ENCODE data around the gene MFSD11. TPM values are rescaled to one million over a fixed set of nuclear protein-coding genes. Genes with fewer than 3 reads are reported as not detected.
A peak's percentile ranks its signal among the peaks of the same experiment; 100 is the strongest.

The MFSD11 gene
- total RNA-seq, 2 experiments from 2014 or later = 17.0 to 17.6 TPM

DNA sequence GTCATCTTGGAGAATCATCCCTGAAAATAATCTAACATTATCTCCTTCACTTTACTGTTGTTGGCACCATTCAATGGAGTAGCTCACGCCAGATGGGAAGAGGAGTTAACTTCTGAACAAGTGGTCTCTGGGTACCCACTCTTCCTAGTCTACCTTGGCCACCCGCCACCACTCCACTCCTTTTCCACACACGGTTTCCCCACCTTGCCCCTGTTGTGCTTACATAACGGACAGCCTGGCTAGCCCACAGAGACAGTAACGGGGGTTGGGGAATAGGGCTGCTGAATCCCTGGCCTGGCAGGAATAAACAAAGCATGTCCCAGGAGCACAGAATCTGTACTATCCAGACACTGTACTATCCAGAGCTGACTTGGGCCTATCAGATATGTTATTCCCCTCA lies 23.6 kb upstream of the MFSD11 start:
- no peaks in the 10 kb centered on the region for H3K9me3 Mint-ChIP-seq
- ChIA-PET POLR2A (interaction anchor here (0.7 to 10.1 kb wide), 6 partner anchors 13 to 157 kb away, joined by 3 to 111 read pairs (median 5); partner anchors contain the start of genes JMJD6, METTL23, MFSD11 and SRSF2), CTCF (interaction anchor here (0.6 to 6.8 kb wide), 20 partner anchors 11 to 342 kb away, joined by 3 to 83 read pairs (median 6); partner anchors contain the start of genes JMJD6, METTL23 and MFSD11)
- no peak overlapping the region for H3K4me3 Mint-ChIP-seq
- H3K27ac Mint-ChIP-seq = peak overlapping the region; percentile 1
- TF ChIP-seq, protein P1, sequence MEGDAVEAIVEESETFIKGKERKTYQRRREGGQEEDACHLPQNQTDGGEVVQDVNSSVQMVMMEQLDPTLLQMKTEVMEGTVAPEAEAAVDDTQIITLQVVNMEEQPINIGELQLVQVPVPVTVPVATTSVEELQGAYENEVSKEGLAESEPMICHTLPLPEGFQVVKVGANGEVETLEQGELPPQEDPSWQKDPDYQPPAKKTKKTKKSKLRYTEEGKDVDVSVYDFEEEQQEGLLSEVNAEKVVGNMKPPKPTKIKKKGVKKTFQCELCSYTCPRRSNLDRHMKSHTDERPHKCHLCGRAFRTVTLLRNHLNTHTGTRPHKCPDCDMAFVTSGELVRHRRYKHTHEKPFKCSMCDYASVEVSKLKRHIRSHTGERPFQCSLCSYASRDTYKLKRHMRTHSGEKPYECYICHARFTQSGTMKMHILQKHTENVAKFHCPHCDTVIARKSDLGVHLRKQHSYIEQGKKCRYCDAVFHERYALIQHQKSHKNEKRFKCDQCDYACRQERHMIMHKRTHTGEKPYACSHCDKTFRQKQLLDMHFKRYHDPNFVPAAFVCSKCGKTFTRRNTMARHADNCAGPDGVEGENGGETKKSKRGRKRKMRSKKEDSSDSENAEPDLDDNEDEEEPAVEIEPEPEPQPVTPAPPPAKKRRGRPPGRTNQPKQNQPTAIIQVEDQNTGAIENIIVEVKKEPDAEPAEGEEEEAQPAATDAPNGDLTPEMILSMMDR (IDR thresholded peaks at IDR 0.05) = no peak
- no peaks in the 10 kb centered on the region for H3K27me3 Mint-ChIP-seq
- DNase-seq (no peak), ATAC-seq (no peak)
- H3K4me1 Mint-ChIP-seq (ENCODE audit: low read depth) = peaks cover 66% of the 10 kb centered on the region
- intact Hi-C loops (cut with micrococcal nuclease) = no loop called here
- H3K36me3 Mint-ChIP-seq (ENCODE audit: low read depth) = peaks cover 51% of the 10 kb centered on the region

DNA sequence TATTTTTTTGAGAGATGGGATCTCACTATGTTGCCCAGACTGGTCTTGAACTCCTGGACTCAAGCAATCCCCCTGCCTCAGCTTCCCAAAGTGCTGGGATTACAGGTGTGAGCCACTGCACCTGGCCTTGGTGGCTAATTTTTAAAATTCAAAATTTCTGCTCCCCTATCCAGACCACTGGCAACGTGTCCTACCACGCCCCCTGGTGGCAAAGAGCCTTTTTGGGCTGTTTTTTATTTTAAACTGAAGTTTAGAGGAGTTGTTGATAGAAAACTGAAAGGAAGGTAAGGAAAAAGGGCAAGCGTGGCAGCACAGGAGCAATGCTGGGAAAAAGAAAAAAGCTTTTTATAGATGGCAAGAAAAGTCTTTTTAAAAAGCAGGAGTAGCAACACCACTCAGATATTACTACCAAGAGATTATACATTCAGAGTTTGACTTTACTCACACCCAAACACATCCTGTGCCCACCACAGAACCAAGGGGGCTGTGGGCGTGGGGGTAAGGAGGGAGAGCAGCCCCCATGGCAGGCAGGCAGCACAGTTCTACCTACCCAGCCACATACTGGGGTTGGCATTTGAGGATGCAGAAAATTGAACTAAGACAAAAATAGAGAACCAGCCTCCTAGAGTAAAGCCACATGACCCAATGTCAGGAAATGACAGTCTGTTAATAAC lies 23.0 kb upstream of the MFSD11 start:
- H3K36me3 Mint-ChIP-seq (ENCODE audit: low read depth) = peaks cover 56% of the 10 kb centered on the region
- H3K27ac Mint-ChIP-seq = peak overlapping the region; percentile 92
- intact Hi-C loops (cut with micrococcal nuclease) = no loop called here
- ChIA-PET POLR2A (interaction anchor here (0.7 to 10.1 kb wide), 6 partner anchors 12 to 157 kb away, joined by 3 to 111 read pairs (median 5); partner anchors contain the start of genes JMJD6, METTL23, MFSD11 and SRSF2), CTCF (interaction anchor here (0.6 to 6.8 kb wide), 12 partner anchors 11 to 192 kb away, joined by 3 to 83 read pairs (median 8); partner anchors contain the start of genes JMJD6, METTL23 and MFSD11)
- TF ChIP-seq, protein P1 (IDR thresholded peaks at IDR 0.05) = peak; percentile 88
- DNase-seq (peak; percentile 90), ATAC-seq (no peak)
- H3K27me3 Mint-ChIP-seq = no peaks in the 10 kb centered on the region
- H3K9me3 Mint-ChIP-seq = no peaks in the 10 kb centered on the region
- H3K4me3 Mint-ChIP-seq = peak overlapping the region; percentile 53
- H3K4me1 Mint-ChIP-seq (ENCODE audit: low read depth) = peaks cover 61% of the 10 kb centered on the region

DNA sequence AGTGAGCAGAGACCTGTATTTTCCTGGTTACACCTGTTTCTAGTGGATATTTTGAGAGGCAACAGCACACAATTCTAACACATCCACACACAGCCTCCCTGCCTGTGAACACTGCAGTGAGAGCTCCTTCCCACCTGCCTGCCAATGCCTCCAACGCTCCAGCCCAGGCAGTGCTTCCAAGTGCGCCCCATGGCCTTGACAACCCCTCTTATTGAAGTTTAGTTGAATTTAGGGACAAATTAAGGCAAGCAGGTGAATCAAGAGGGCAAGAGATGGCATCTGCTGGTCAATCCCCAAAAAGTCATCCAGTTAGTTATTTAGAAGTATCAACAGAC lies 22.5 kb upstream of the MFSD11 start:
- Mint-ChIP-seq H3K27ac (peak overlapping the region; percentile 92), H3K27me3 (no peaks in the 10 kb centered on the region), H3K4me3 (peak overlapping the region; percentile 53), H3K9me3 (no peaks in the 10 kb centered on the region), H3K4me1 (ENCODE audit: low read depth) (peaks cover 61% of the 10 kb centered on the region), H3K36me3 (ENCODE audit: low read depth) (peaks cover 59% of the 10 kb centered on the region)
- no peak for ATAC-seq
- intact Hi-C loops (cut with micrococcal nuclease) = no loop called here
- TF ChIP-seq, protein P1 (IDR thresholded peaks at IDR 0.05) = no peak
- ChIA-PET POLR2A (interaction anchor here (1.0 to 10.1 kb wide), 3 partner anchors 11 to 158 kb away, joined by 5 to 111 read pairs (median 76); partner anchors contain the start of genes JMJD6, METTL23, MFSD11 and SRSF2), CTCF (interaction anchor here (1.1 to 6.8 kb wide), 7 partner anchors 10 to 192 kb away, joined by 3 to 83 read pairs (median 13); partner anchors contain the start of genes JMJD6, METTL23 and MFSD11)
- DNase-seq = no peak

DNA sequence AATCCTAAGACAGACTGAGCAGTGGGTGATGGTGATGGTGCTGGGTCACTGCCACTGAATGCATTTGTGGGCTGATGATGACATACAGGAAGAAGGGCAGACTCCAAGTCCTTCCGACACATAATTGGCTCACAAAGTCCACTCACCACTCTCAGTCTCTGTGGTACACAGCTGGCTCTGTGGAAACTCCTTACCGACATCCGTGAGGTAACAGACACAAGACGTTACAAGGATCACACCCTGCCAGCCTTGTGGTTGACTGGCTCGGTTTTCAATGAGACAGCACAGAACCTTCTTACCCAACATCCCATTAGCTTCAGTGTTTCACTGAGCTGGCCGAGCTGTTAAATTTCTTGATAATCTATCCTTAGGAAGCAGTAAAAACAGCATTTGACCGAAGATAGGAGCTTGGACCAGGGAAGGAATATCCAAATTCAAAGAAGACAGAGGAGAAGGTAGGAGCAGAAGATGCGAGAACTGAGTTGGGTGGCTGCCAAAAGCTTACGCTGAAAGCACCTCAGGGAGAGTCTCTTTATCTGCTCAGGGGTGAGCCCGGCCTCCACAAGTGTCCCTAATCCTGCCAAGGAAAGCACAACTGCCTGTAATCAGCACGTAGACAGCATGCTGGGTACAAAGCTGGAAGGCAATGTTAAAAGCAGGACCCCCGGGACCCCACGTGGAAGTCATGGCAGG lies 21.6 kb upstream of the MFSD11 start:
- Mint-ChIP-seq H3K4me1 (ENCODE audit: low read depth) (peaks cover 62% of the 10 kb centered on the region), H3K27me3 (no peaks in the 10 kb centered on the region), H3K36me3 (ENCODE audit: low read depth) (peaks cover 68% of the 10 kb centered on the region), H3K4me3 (peak overlapping the region; percentile 53), H3K27ac (peak overlapping the region; percentile 92), H3K9me3 (no peaks in the 10 kb centered on the region)
- intact Hi-C loops (cut with micrococcal nuclease) = no loop called here
- TF ChIP-seq, protein P1 (IDR thresholded peaks at IDR 0.05) = no peak
- ATAC-seq (peak; percentile 90), DNase-seq (peak; percentile 93)
- ChIA-PET CTCF (interaction anchor here (1.1 to 6.8 kb wide), 4 partner anchors 9 to 193 kb away, joined by 3 to 83 read pairs (median 10); partner anchors contain the start of genes JMJD6 and METTL23), POLR2A (interaction anchor here (0.7 to 10.1 kb wide), 5 partner anchors 11 to 160 kb away, joined by 3 to 111 read pairs (median 3); partner anchors contain the start of genes JMJD6, METTL23, MFSD11 and SRSF2)
